Ovary (tissue), 9 donors: ENCODE results near the gene NCDN. TPM values are rescaled to one million over a fixed set of nuclear protein-coding genes. Genes with fewer than 3 reads are reported as not detected.

ENCODE experiments used
- DNase-seq, 5 donors: peaks; one replicate each; pipeline ENCODE4 v3.0.0-alpha.2; 2019 to 2020
- H3K27ac ChIP-seq, 2 donors: fragments of 200-600 bp; one replicate each; pipeline versions ENCODE4 v1.5.1 to v1.8.0; 2019 to 2022
- H3K27me3 ChIP-seq: fragments of 200-600 bp; one replicate; pipeline ENCODE4 v1.8.0; 2022
- H3K36me3 ChIP-seq: fragments of 200-600 bp; sonication (generic); one replicate; pipeline ENCODE4 v1.5.1; 2019
- H3K4me1 ChIP-seq: one replicate; pipeline ENCODE4 v1.8.1; 2013; ENCODE audit warnings: mild to moderate bottlenecking, moderate library complexity; ENCODE audit not compliant: insufficient read depth
- H3K4me3 ChIP-seq: fragments of 200-600 bp; sonication (generic); one replicate; pipeline ENCODE4 v1.5.1; 2017
- H3K9me3 ChIP-seq, 2 donors: fragments of 200-600 bp in 1 of 2; sonication (generic) in 1 of 2; one replicate each; pipeline versions ENCODE4 v1.5.1 to v1.8.1; 2013 to 2019; ENCODE audit warnings: mild to moderate bottlenecking in 1 of 2, moderate library complexity in 1 of 2
- CTCF ChIP-seq, 3 donors: fragments of 450-650 bp in 2 of 3; fragments of 200-600 bp in 1 of 3; IDR thresholded peaks; one replicate each; pipeline versions ENCODE4 v1.5.1 to v1.8.0; 2016 to 2022; ENCODE audit warnings: antibody characterized with exemption in 3 of 3, mild to moderate bottlenecking in 1 of 3
- EP300 ChIP-seq: sonication (generic); formaldehyde crosslinking; IDR thresholded peaks from one replicate; pipeline ENCODE4 v1.6.1; 2017; ENCODE audit warnings: antibody characterized with exemption
- POLR2A ChIP-seq: fragments of 450-650 bp; IDR thresholded peaks from one replicate; pipeline ENCODE4 v1.6.1; 2017; ENCODE audit warnings: antibody characterized with exemption, mild to moderate bottlenecking, moderate library complexity
- WGBS, 3 donors: extraction: QIAGEN DNeasy Blood & Tissue Kit in 1 of 3; methylation state at CpG; one replicate each; pipeline versions ENCODE4 v1.1.5 to v1.1.7; 2013 to 2017; 5-methylcytosine and 5-hydroxymethylcytosine counted together
- intact Hi-C, 4 donors: fragments of 100-400 bp; cut with DNase I; formaldehyde crosslinking; loops; one replicate each; pipeline versions ENCODE4 v1.11.0 to v1.15.1; 2022 to 2023
- polyA plus RNA-seq, 2 donors: library from polyadenylated mRNA; stranded (reverse); fragments of 200-250 nt in 1 of 2; fragments of 350-450 nt in 1 of 2; fragmentation: Illumina TruSeq in 1 of 2; extraction: RNeasy Lipid Tissue Mini Kit (QIAGEN cat#74804) in 1 of 2; gene quantifications; one replicate each; pipeline ENCODE4 v1.2.3, GENCODE V29; 2013 to 2014
- total RNA-seq, 7 donors: library from RNA; depleted of rRNA in 2 of 7; stranded (reverse); fragments of >200 nt in 2 of 7; fragmentation: NEBNext Ultra II Directional in 3 of 7; extraction: Animal tissue kit (Norgen Biotek cat#: 25700) in 3 of 7; gene quantifications; one replicate each; pipeline versions ENCODE4 v1.1.0 to v1.2.4, GENCODE V29; 2016 to 2023
- donor health status: DM: no; HTN: no; CAD: no; lungs with moderate emphysema.
- donor health status: DM: no; HTN: no; CAD: no.
- donor health status: Bipolar disorder and iron deficiency.
- donor health status: DM: yes; HTN: yes; CAD: no.
- donor health status: DM: no; HTN: no; CAD: no.
- donor health status: DM: yes; HTN: yes; CAD: no.

The NCDN gene
- total and polyA plus RNA-seq, 9 donors: 5.9 to 36.2 (median 22.9) TPM

- Histone ChIP-seq H3K36me3 (no peaks in the 10 kb centered on the region), H3K4me3 (no peak overlapping the region), H3K4me1 (peaks cover 4% of the 10 kb centered on the region), H3K27ac (no peak overlapping the region), H3K27me3 (no peaks in the 10 kb centered on the region), H3K9me3 (no peaks in the 10 kb centered on the region)
- 81 to 86% (median 83%) methylated on average over 26 to 28 of the region's 28 CpGs for WGBS, 3 donors
- DNase-seq: no peak
- TF ChIP-seq CTCF (IDR thresholded peaks at IDR 0.05): peak in 1 of 3 donors; percentile 7
- TF ChIP-seq EP300: no peak
- TF ChIP-seq POLR2A: no peak
- intact Hi-C loops: loop anchor here (2.0 to 10.0 kb wide), 4 partner anchors 113 to 370 kb away; partner anchors contain the start of gene SFPQ (in 1 of the 4)
These were observed 7.5 kb downstream of the NCDN start for GRCh38 chr1:35564884-35565741.

GRCh38 chr1:35565742-35566133 lies 8.1 kb downstream of the NCDN start:
- intact Hi-C loops: loop anchor here in 3 of 4 donors (2.0 to 10.0 kb wide), 4 partner anchors 113 to 371 kb away; partner anchors contain the start of gene SFPQ (in 1 of the 3)
- no peak for DNase-seq
- Histone ChIP-seq H3K4me1 (peaks cover 2% of the 10 kb centered on the region), H3K27me3 (no peaks in the 10 kb centered on the region), H3K27ac (no peak overlapping the region), H3K4me3 (no peak overlapping the region), H3K9me3 (no peaks in the 10 kb centered on the region), H3K36me3 (no peaks in the 10 kb centered on the region)
- WGBS, 3 donors: 75 to 89% (median 83%) methylated on average over 7 to 11 of the region's 11 CpGs
- TF ChIP-seq EP300 (no peak), POLR2A (no peak), CTCF (IDR thresholded peaks at IDR 0.05) (no peak)

- 49 to 54% (median 51%) methylated on average over 9 of the region's 9 CpGs for WGBS, 3 donors
- no peaks in the 10 kb centered on the region for H3K9me3 ChIP-seq
- H3K4me3 ChIP-seq: no peak overlapping the region
- H3K36me3 ChIP-seq: no peaks in the 10 kb centered on the region
- H3K27me3 ChIP-seq: no peaks in the 10 kb centered on the region
- peaks cover 2% of the 10 kb centered on the region for H3K4me1 ChIP-seq
- no peak for DNase-seq
- TF ChIP-seq CTCF (IDR thresholded peaks at IDR 0.05) (no peak), EP300 (no peak), POLR2A (no peak)
- H3K27ac ChIP-seq: no peak overlapping the region
- intact Hi-C loops: loop anchor here in 3 of 4 donors (2.0 to 10.0 kb wide), 4 partner anchors 116 to 373 kb away; partner anchors contain the start of gene SFPQ (in 1 of the 3)
These were observed 10.5 kb downstream of the NCDN start for GRCh38 chr1:35567947-35568558.

- peak in 3 of 5 donors; percentile 47 to 65 (median 48) for DNase-seq
- Histone ChIP-seq H3K27ac (no peak overlapping the region), H3K36me3 (no peaks in the 10 kb centered on the region), H3K9me3 (no peaks in the 10 kb centered on the region), H3K27me3 (no peaks in the 10 kb centered on the region), H3K4me1 (peaks cover 6% of the 10 kb centered on the region), H3K4me3 (no peak overlapping the region)
- no peak for TF ChIP-seq POLR2A
- peak in 1 of 3 donors; percentile 56 for TF ChIP-seq CTCF (IDR thresholded peaks at IDR 0.05)
- WGBS, 3 donors: 19 to 24% (median 23%) methylated on average over 4 of the region's 4 CpGs
- intact Hi-C loops: loop anchor here in 3 of 4 donors (2.0 to 10.0 kb wide), 4 partner anchors 117 to 374 kb away; partner anchors contain the start of gene SFPQ (in 1 of the 3)
These were observed 11.4 kb downstream of the NCDN start for GRCh38 chr1:35568975-35569395.
